Measurements from ENCODE around the gene ARID3B.

ARID3B gene

DNA sequence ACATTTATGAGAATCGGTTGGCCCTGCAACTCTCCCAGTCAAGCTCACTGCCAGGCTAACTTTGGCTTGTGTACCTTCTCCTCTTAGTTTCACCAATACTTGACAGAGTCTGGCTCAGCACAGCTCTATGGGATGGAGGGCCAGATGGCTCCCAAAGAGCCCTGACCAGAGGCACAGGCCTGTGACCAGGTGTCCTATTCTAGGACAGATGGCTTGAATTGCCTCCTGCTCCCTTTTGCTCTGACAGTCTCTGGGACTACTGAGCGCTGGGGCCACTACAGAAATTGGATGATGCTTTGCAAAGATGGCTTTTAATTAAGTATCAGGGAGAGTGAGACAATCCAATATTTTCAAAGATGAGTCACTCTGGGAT, 10.3 kb upstream of the ARID3B start:
- H2AK5ac ChIP-seq (ENCODE audit: low read depth, low read length): no peak overlapping the region
- no peak overlapping the region for H3K4me3 ChIP-seq (ENCODE audit: low read length in 2 of 2)
- no peak overlapping the region for H2BK15ac ChIP-seq (ENCODE audit: low read length)
- no peak overlapping the region for H3K4me2 ChIP-seq (ENCODE audit: insufficient read depth, low read length, poor library complexity, severe bottlenecking)
- no peak overlapping the region for H2BK120ac ChIP-seq (ENCODE audit: low read depth, low read length)
- H3K9me3 ChIP-seq (replicated peaks in 1 of 2; ENCODE audit: control insufficient read depth in 2 of 2, insufficient read depth in 1 of 2, low read depth in 1 of 2, low read length in 2 of 2): no peaks in the 10 kb centered on the region
- no peaks in the 10 kb centered on the region for H3K36me3 ChIP-seq (replicated peaks in 1 of 2; ENCODE audit: control insufficient read depth in 2 of 2, insufficient read depth in 2 of 2, low read length in 2 of 2)
- no peaks in the 10 kb centered on the region for H3K79me1 ChIP-seq (ENCODE audit: low read depth, low read length)
- H3K4me1 ChIP-seq (ENCODE audit: control insufficient read depth in 2 of 2, insufficient read depth in 1 of 2, low read depth in 1 of 2, low read length in 2 of 2): peaks cover 5 to 7% of the 10 kb centered on the region in 2 donors
- H4K8ac ChIP-seq (ENCODE audit: low read depth, low read length): no peak overlapping the region
- no peak overlapping the region for H2AFZ ChIP-seq (ENCODE audit: low read length)
- no peak overlapping the region for H2BK5ac ChIP-seq (ENCODE audit: low read length)
- no peak for DNase-seq (ENCODE audit: low spot score)
- no peak overlapping the region for H3K18ac ChIP-seq (ENCODE audit: low read length)
- H3K27me3 ChIP-seq (ENCODE audit: control insufficient read depth in 3 of 3, insufficient read depth in 3 of 3, low read depth in 1 of 3, low read length in 3 of 3): no peaks in the 10 kb centered on the region
- H3K9ac ChIP-seq (ENCODE audit: low read depth, low read length, poor library complexity): no peak overlapping the region
- no peak overlapping the region for H4K91ac ChIP-seq (ENCODE audit: low read depth, low read length, poor library complexity)
- H2BK12ac ChIP-seq (ENCODE audit: low read length): no peak overlapping the region
- no peak overlapping the region for H3K27ac ChIP-seq (replicated peaks; ENCODE audit: low read length)
- WGBS, 2 donors (ENCODE audit: extremely low coverage in 2 of 2, insufficient read length in 2 of 2, insufficient replicate concordance in 1 of 2): no CpG with 5 or more reads among the region's 2 CpGs
- H3K4ac ChIP-seq (ENCODE audit: low read length): no peak overlapping the region
- no peak overlapping the region for H3K23ac ChIP-seq (ENCODE audit: low read depth, low read length, poor library complexity)
- H3K14ac ChIP-seq (ENCODE audit: low read length): no peak overlapping the region

DNA sequence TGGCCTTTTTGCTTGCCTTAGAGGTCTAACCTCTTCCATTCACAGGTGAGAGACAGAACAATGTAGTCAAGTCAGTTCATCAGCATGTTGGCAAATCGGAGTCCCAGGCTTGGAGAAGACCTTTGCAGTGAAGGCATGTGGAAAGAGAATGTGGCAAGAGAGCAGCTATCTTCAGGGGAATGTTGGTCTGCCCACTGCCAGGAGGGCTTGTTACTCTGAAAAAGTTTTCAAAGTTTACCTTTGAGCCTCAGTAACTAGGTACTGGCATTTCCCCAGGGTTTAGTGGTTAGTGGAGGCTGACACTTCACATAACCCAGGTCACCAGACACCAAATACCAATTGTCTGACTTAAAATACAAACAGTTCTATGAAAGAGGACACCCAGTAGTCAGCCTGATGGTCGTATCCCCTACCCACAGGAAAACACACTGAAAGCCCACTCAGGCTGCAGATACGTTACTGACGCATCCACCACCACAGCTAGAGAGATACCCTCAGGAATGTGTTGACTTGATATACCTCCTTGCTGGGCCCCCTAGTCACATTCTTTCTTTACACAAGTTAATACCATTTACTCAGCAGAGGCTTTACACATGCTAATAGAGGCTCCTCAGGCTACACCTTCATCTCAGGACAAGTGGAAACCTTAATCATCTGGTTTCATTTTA, 9.7 kb upstream of the ARID3B start:
- Histone ChIP-seq H2BK120ac (ENCODE audit: low read depth, low read length) (no peak overlapping the region), H3K36me3 (replicated peaks in 1 of 2; ENCODE audit: control insufficient read depth in 2 of 2, insufficient read depth in 2 of 2, low read length in 2 of 2) (no peaks in the 10 kb centered on the region), H4K8ac (ENCODE audit: low read depth, low read length) (no peak overlapping the region), H3K18ac (ENCODE audit: low read length) (no peak overlapping the region), H3K23ac (ENCODE audit: low read depth, low read length, poor library complexity) (no peak overlapping the region), H3K9me3 (replicated peaks in 1 of 2; ENCODE audit: control insufficient read depth in 2 of 2, insufficient read depth in 1 of 2, low read depth in 1 of 2, low read length in 2 of 2) (no peaks in the 10 kb centered on the region), H3K4me2 (ENCODE audit: insufficient read depth, low read length, poor library complexity, severe bottlenecking) (no peak overlapping the region), H3K27me3 (ENCODE audit: control insufficient read depth in 3 of 3, insufficient read depth in 3 of 3, low read depth in 1 of 3, low read length in 3 of 3) (no peaks in the 10 kb centered on the region), H3K14ac (ENCODE audit: low read length) (no peak overlapping the region), H3K79me1 (ENCODE audit: low read depth, low read length) (no peaks in the 10 kb centered on the region), H3K4me3 (ENCODE audit: low read length in 2 of 2) (no peak overlapping the region), H2AFZ (ENCODE audit: low read length) (peak overlapping the region; percentile 21), H2BK5ac (ENCODE audit: low read length) (no peak overlapping the region), H2BK12ac (ENCODE audit: low read length) (no peak overlapping the region), H4K91ac (ENCODE audit: low read depth, low read length, poor library complexity) (no peak overlapping the region), H3K4ac (ENCODE audit: low read length) (no peak overlapping the region), H3K9ac (ENCODE audit: low read depth, low read length, poor library complexity) (no peak overlapping the region), H2BK15ac (ENCODE audit: low read length) (no peak overlapping the region), H3K4me1 (ENCODE audit: control insufficient read depth in 2 of 2, insufficient read depth in 1 of 2, low read depth in 1 of 2, low read length in 2 of 2) (peaks cover 5 to 7% of the 10 kb centered on the region in 2 donors), H2AK5ac (ENCODE audit: low read depth, low read length) (no peak overlapping the region), H3K27ac (replicated peaks; ENCODE audit: low read length) (peak overlapping the region; percentile 5)
- no peak for DNase-seq (ENCODE audit: low spot score)
- no CpG with 5 or more reads among the region's 4 CpGs for WGBS, 2 donors (ENCODE audit: extremely low coverage in 2 of 2, insufficient read length in 2 of 2, insufficient replicate concordance in 1 of 2)

DNA sequence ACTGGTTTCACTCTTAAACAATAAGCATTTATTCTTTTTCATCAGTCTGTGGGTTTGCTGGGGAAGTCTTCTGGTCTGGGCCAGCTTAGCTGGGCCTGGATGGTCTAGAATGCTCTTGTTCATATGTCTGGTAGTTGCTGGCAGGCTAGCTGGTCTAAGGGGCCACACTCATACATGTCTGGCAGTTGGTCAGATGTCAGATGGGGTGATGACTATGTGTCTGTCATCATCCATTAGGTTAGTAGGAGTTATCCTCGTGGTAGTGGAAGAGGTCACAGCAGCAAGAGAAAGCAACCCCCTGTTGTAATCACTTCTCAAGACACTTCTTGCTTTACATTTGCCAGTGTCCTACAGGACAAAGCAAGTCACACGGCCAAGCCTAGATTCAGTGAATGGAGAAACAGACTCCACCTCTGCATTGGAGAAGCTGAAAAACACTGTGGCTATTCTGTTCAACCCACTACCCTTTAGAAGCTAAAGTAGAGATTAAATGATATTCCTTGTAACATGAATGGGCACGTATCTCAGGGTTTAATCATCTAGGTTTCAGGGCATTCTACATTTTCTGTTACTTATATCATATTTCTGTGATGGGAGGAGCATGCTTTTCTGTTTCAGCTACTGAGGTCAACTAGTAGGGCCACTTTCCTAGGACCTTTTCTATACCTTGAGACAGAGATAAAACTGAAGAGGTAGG, 5.5 kb upstream of the ARID3B start:
- no CpG with 5 or more reads among the region's 3 CpGs for WGBS, 2 donors (ENCODE audit: extremely low coverage in 2 of 2, insufficient read length in 2 of 2, insufficient replicate concordance in 1 of 2)
- H3K4me1 ChIP-seq (ENCODE audit: control insufficient read depth in 2 of 2, insufficient read depth in 1 of 2, low read depth in 1 of 2, low read length in 2 of 2): peaks cover 5 to 7% of the 10 kb centered on the region in 2 donors
- no peak overlapping the region for H3K4me3 ChIP-seq (ENCODE audit: low read length in 2 of 2)
- no peak overlapping the region for H2BK120ac ChIP-seq (ENCODE audit: low read depth, low read length)
- H3K9me3 ChIP-seq (replicated peaks in 1 of 2; ENCODE audit: control insufficient read depth in 2 of 2, insufficient read depth in 1 of 2, low read depth in 1 of 2, low read length in 2 of 2): no peaks in the 10 kb centered on the region
- H2BK12ac ChIP-seq (ENCODE audit: low read length): no peak overlapping the region
- H2BK5ac ChIP-seq (ENCODE audit: low read length): no peak overlapping the region
- H2AFZ ChIP-seq (ENCODE audit: low read length): no peak overlapping the region
- no peaks in the 10 kb centered on the region for H3K36me3 ChIP-seq (replicated peaks in 1 of 2; ENCODE audit: control insufficient read depth in 2 of 2, insufficient read depth in 2 of 2, low read length in 2 of 2)
- no peak overlapping the region for H3K14ac ChIP-seq (ENCODE audit: low read length)
- no peak overlapping the region for H3K4me2 ChIP-seq (ENCODE audit: insufficient read depth, low read length, poor library complexity, severe bottlenecking)
- H3K18ac ChIP-seq (ENCODE audit: low read length): no peak overlapping the region
- H2AK5ac ChIP-seq (ENCODE audit: low read depth, low read length): no peak overlapping the region
- no peaks in the 10 kb centered on the region for H3K27me3 ChIP-seq (ENCODE audit: control insufficient read depth in 3 of 3, insufficient read depth in 3 of 3, low read depth in 1 of 3, low read length in 3 of 3)
- H3K27ac ChIP-seq (replicated peaks; ENCODE audit: low read length): no peak overlapping the region
- no peak for DNase-seq (ENCODE audit: low spot score)
- no peaks in the 10 kb centered on the region for H3K79me1 ChIP-seq (ENCODE audit: low read depth, low read length)
- H2BK15ac ChIP-seq (ENCODE audit: low read length): no peak overlapping the region
- no peak overlapping the region for H4K91ac ChIP-seq (ENCODE audit: low read depth, low read length, poor library complexity)
- no peak overlapping the region for H3K4ac ChIP-seq (ENCODE audit: low read length)
- H4K8ac ChIP-seq (ENCODE audit: low read depth, low read length): no peak overlapping the region
- H3K23ac ChIP-seq (ENCODE audit: low read depth, low read length, poor library complexity): no peak overlapping the region
- H3K9ac ChIP-seq (ENCODE audit: low read depth, low read length, poor library complexity): no peak overlapping the region

DNA sequence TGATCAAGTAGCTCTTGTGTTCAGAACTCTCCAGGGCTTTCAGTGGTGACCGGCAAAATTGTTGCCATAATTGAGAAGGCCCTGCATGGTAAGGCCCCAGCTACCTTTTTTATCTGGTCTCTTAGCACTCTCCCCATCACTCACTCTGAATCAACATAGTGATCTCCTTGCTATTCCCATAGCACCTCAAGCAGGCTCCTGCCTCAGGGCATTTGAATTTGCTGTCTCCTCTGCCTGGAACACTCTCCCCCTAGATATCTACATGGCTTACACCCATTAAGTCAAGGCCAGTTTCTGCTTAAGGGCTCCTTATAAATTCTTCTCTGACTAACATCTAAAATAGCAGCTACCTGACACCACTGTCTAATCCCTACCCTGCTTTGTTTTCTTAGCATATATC, 3.3 kb upstream of the ARID3B start:
- no CpG with 5 or more reads among the region's 1 CpG for WGBS, 2 donors (ENCODE audit: extremely low coverage in 2 of 2, insufficient read length in 2 of 2, insufficient replicate concordance in 1 of 2)
- H3K27ac ChIP-seq (replicated peaks; ENCODE audit: low read length): no peak overlapping the region
- H4K91ac ChIP-seq (ENCODE audit: low read depth, low read length, poor library complexity): no peak overlapping the region
- no peaks in the 10 kb centered on the region for H3K9me3 ChIP-seq (replicated peaks in 1 of 2; ENCODE audit: control insufficient read depth in 2 of 2, insufficient read depth in 1 of 2, low read depth in 1 of 2, low read length in 2 of 2)
- peaks cover 2 to 6% of the 10 kb centered on the region in 2 donors for H3K4me1 ChIP-seq (ENCODE audit: control insufficient read depth in 2 of 2, insufficient read depth in 1 of 2, low read depth in 1 of 2, low read length in 2 of 2)
- H2BK12ac ChIP-seq (ENCODE audit: low read length): no peak overlapping the region
- no peak overlapping the region for H2BK120ac ChIP-seq (ENCODE audit: low read depth, low read length)
- H3K9ac ChIP-seq (ENCODE audit: low read depth, low read length, poor library complexity): no peak overlapping the region
- H3K36me3 ChIP-seq (replicated peaks in 1 of 2; ENCODE audit: control insufficient read depth in 2 of 2, insufficient read depth in 2 of 2, low read length in 2 of 2): no peaks in the 10 kb centered on the region
- H3K4me2 ChIP-seq (ENCODE audit: insufficient read depth, low read length, poor library complexity, severe bottlenecking): no peak overlapping the region
- H3K79me1 ChIP-seq (ENCODE audit: low read depth, low read length): peaks cover 2% of the 10 kb centered on the region
- no peak overlapping the region for H3K4ac ChIP-seq (ENCODE audit: low read length)
- no peak overlapping the region for H3K23ac ChIP-seq (ENCODE audit: low read depth, low read length, poor library complexity)
- no peak overlapping the region for H2BK5ac ChIP-seq (ENCODE audit: low read length)
- H3K14ac ChIP-seq (ENCODE audit: low read length): no peak overlapping the region
- no peak overlapping the region for H3K18ac ChIP-seq (ENCODE audit: low read length)
- H3K4me3 ChIP-seq (ENCODE audit: low read length in 2 of 2): no peak overlapping the region
- no peak overlapping the region for H2BK15ac ChIP-seq (ENCODE audit: low read length)
- H4K8ac ChIP-seq (ENCODE audit: low read depth, low read length): no peak overlapping the region
- no peaks in the 10 kb centered on the region for H3K27me3 ChIP-seq (ENCODE audit: control insufficient read depth in 3 of 3, insufficient read depth in 3 of 3, low read depth in 1 of 3, low read length in 3 of 3)
- no peak overlapping the region for H2AK5ac ChIP-seq (ENCODE audit: low read depth, low read length)
- H2AFZ ChIP-seq (ENCODE audit: low read length): no peak overlapping the region
- no peak for DNase-seq (ENCODE audit: low spot score)

Data from neuronal stem cell (in vitro differentiated cells).